Measurements from ENCODE around the gene TSPAN3.

- no peak for TF ChIP-seq POLR2A (IDR thresholded peaks at IDR 0.05)
- no peak for TF ChIP-seq POLR2AphosphoS5 (IDR thresholded peaks at IDR 0.05)
These were observed 68.9 kb downstream of the TSPAN3 start for GRCh38 chr15:77001966-77002365.
